OCI-LY7 (cell line): ENCODE results near the gene MAP3K3. TPM values are rescaled to one million over a fixed set of nuclear protein-coding genes. Genes with fewer than 3 reads are reported as not detected.

Source experiments
- BruUV-seq: library from RNA; stranded (reverse); fragments of 400-500 nt; replicated peaks from 2 replicates; lab custom pipeline; 2021; lab: Mats Ljungman, UMichigan
- CTCF ChIA-PET: fragments of 300-600 bp; sonication (Branson Sonifier 250); formaldehyde crosslinking; loops from one replicate; lab custom pipeline; 2022; ENCODE audit warnings: antibody characterized with exemption; ENCODE audit not compliant: unreplicated experiment; lab: Charles Lee
- POLR2A ChIA-PET: fragments of 300-600 bp; sonication (Branson Sonifier 250); formaldehyde crosslinking; loops from one replicate; lab custom pipeline; 2022; ENCODE audit warnings: antibody characterized with exemption; lab: Charles Lee
- DNase-seq: peaks from one replicate; pipeline ENCODE4 v3.0.0-alpha.2; 2015; ENCODE audit warnings: low spot score
- H2AFZ ChIP-seq: fragments of 200-600 bp; sonication (generic), shearing (Covaris generic); 2 replicates; pipeline ENCODE4 v1.6.1; 2014; ENCODE audit warnings: mild to moderate bottlenecking, antibody characterized with exemption, low read length, moderate library complexity
- H3K27ac ChIP-seq: fragments of 200-600 bp; sonication (generic); 2 replicates; pipeline ENCODE4 v1.5.1; 2014; ENCODE audit warnings: mixed run types, low read depth, mild to moderate bottlenecking, moderate library complexity, low read length, inconsistent platforms; ENCODE audit not compliant: poor library complexity, severe bottlenecking
- H3K36me3 ChIP-seq: fragments of 200-600 bp; sonication (generic); 2 replicates; pipeline ENCODE4 v1.6.1; 2014; ENCODE audit warnings: mild to moderate bottlenecking, antibody characterized with exemption, low read length, moderate library complexity, mixed read lengths; ENCODE audit not compliant: insufficient read depth
- H3K4me1 ChIP-seq: fragments of 200-600 bp; sonication (generic); 2 replicates; pipeline ENCODE4 v1.5.1; 2014; ENCODE audit warnings: mild to moderate bottlenecking, low read length; ENCODE audit not compliant: insufficient read depth, poor library complexity, severe bottlenecking
- H3K4me2 ChIP-seq: fragments of 200-600 bp; sonication (generic); 2 replicates; pipeline ENCODE4 v1.6.1; 2014; ENCODE audit warnings: mild to moderate bottlenecking, low read length
- H3K4me3 ChIP-seq: fragments of 200-600 bp; sonication (generic); 2 replicates; pipeline ENCODE4 v1.5.1; 2014; ENCODE audit warnings: mild to moderate bottlenecking, low read depth, low read length; ENCODE audit not compliant: poor library complexity, severe bottlenecking
- H3K79me2 ChIP-seq: fragments of 200-600 bp; sonication (generic); 2 replicates; pipeline ENCODE4 v1.6.1; 2016; ENCODE audit warnings: low read depth, mild to moderate bottlenecking, low read length, moderate library complexity, mixed read lengths; ENCODE audit not compliant: insufficient read depth
- H3K9me2 ChIP-seq: fragments of 200-600 bp; sonication (generic); 2 replicates; pipeline ENCODE4 v1.6.1; 2016; ENCODE audit warnings: mild to moderate bottlenecking, low read length, mixed read lengths; ENCODE audit not compliant: insufficient read depth
- H3K9me3 ChIP-seq: fragments of 200-600 bp; sonication (generic); 2 replicates; pipeline ENCODE4 v1.6.1; 2014; ENCODE audit warnings: mild to moderate bottlenecking, mixed run types, low read length, mixed read lengths
- H4K20me1 ChIP-seq: fragments of 200-600 bp; sonication (generic); 2 replicates; pipeline ENCODE4 v1.6.1; 2014; ENCODE audit warnings: mild to moderate bottlenecking, antibody characterized with exemption, low read length, moderate library complexity, mixed read lengths; ENCODE audit not compliant: insufficient read depth
- CTCF ChIP-seq: fragments of 200-600 bp; sonication (generic); conservative IDR thresholded peaks from 2 replicates; pipeline ENCODE4 v1.5.1; 2014; ENCODE audit warnings: mild to moderate bottlenecking, antibody characterized with exemption, low read length, moderate library complexity, mixed read lengths
- EZH2phosphoT487 ChIP-seq: fragments of 200-600 bp; sonication (generic); IDR thresholded peaks from 2 replicates; pipeline ENCODE4 v1.6.1; 2018; ENCODE audit warnings: low read depth, borderline replicate concordance, mild to moderate bottlenecking, mixed run types, antibody characterized with exemption, low read length, moderate library complexity, mixed read lengths
- intact Hi-C: fragments of 100-400 bp; cut with micrococcal nuclease; formaldehyde crosslinking; loops from one replicate; pipeline ENCODE4 v1.10.0; 2022; ENCODE audit not compliant: unreplicated experiment
- total RNA-seq, 2 experiments: library from RNA; depleted of rRNA in 1 of 2; stranded (reverse); fragments of >200 nt in 1 of 2; shearing (Covaris generic) in 1 of 2; gene quantifications; 2 replicates each; pipeline ENCODE4 v1.2.3, GENCODE V29; 2014 to 2022

MAP3K3 gene
- total RNA-seq, 2 experiments from 2014 or later = 26.0 to 29.0 TPM

- H3K36me3 ChIP-seq = peaks cover 63% of the 10 kb centered on the region
- TF ChIP-seq CTCF (peak; percentile 70), EZH2phosphoT487 (no peak)
- peak overlapping the region; percentile 99 for H3K4me2 ChIP-seq
- DNase-seq = peak; percentile 84
- H3K9me2 ChIP-seq = no peaks in the 10 kb centered on the region
- H3K4me3 ChIP-seq = peak overlapping the region; percentile 89
- H2AFZ ChIP-seq = no peak overlapping the region
- H3K4me1 ChIP-seq = peaks cover 50% of the 10 kb centered on the region
- ChIA-PET CTCF (no interaction called here), POLR2A (interaction anchor here (0.5 to 0.6 kb wide), 2 partner anchors 73 to 74 kb away, joined by 3 read pairs; partner anchors contain the start of gene MAP3K3)
- intact Hi-C loops = loop anchor here (5.0 kb wide), 3 partner anchors 96 to 269 kb away; partner anchors contain the start of gene CD79B
- peaks cover 30% of the 10 kb centered on the region for H3K79me2 ChIP-seq
- no TSS peak for BruUV-seq
- no peaks in the 10 kb centered on the region for H3K9me3 ChIP-seq
- H3K27ac ChIP-seq = peak overlapping the region; percentile 95
- H4K20me1 ChIP-seq = peaks cover 11% of the 10 kb centered on the region; the same call in 1 of the 2 replicates
These were observed 74.3 kb downstream of the MAP3K3 start for GRCh38 chr17:63696381-63696961.

- Histone ChIP-seq H3K4me1 (peaks cover 61% of the 10 kb centered on the region), H3K27ac (peak overlapping the region; percentile 95), H3K9me3 (no peaks in the 10 kb centered on the region), H3K9me2 (no peaks in the 10 kb centered on the region), H3K4me2 (peak overlapping the region; percentile 99), H2AFZ (no peak overlapping the region), H3K79me2 (peaks cover 39% of the 10 kb centered on the region), H3K36me3 (peaks cover 55% of the 10 kb centered on the region), H4K20me1 (peaks cover 11% of the 10 kb centered on the region; the same call in 1 of the 2 replicates), H3K4me3 (peak overlapping the region; percentile 89)
- peak; percentile 91 for DNase-seq
- TF ChIP-seq EZH2phosphoT487 = no peak
- peak; percentile 85 for TF ChIP-seq CTCF
- TSS peak; percentile 65 for BruUV-seq
- POLR2A ChIA-PET = interaction anchor here (0.7 to 1.5 kb wide), 5 partner anchors 18 to 72 kb away, joined by 3 to 7 read pairs (median 5); no protein-coding TSS in a partner anchor
- CTCF ChIA-PET = interaction anchor here (0.6 to 0.7 kb wide), 3 partner anchors 7 to 145 kb away, joined by 3 read pairs; no protein-coding TSS in a partner anchor
- intact Hi-C loops = loop anchor here (1.0 to 5.0 kb wide), 7 partner anchors 44 to 270 kb away; partner anchors contain the start of genes CCDC47, CD79B, DCAF7 and MAP3K3
These were observed 75.4 kb downstream of the MAP3K3 start for GRCh38 chr17:63697341-63698286.
